ENCODE results near the gene IDH2.
A peak's percentile ranks its signal among the peaks of the same experiment; 100 is the strongest.

The IDH2 gene

GRCh38 chr15:90042766-90043529, 59.3 kb downstream of the IDH2 start:
- TF ChIP-seq, protein P1, sequence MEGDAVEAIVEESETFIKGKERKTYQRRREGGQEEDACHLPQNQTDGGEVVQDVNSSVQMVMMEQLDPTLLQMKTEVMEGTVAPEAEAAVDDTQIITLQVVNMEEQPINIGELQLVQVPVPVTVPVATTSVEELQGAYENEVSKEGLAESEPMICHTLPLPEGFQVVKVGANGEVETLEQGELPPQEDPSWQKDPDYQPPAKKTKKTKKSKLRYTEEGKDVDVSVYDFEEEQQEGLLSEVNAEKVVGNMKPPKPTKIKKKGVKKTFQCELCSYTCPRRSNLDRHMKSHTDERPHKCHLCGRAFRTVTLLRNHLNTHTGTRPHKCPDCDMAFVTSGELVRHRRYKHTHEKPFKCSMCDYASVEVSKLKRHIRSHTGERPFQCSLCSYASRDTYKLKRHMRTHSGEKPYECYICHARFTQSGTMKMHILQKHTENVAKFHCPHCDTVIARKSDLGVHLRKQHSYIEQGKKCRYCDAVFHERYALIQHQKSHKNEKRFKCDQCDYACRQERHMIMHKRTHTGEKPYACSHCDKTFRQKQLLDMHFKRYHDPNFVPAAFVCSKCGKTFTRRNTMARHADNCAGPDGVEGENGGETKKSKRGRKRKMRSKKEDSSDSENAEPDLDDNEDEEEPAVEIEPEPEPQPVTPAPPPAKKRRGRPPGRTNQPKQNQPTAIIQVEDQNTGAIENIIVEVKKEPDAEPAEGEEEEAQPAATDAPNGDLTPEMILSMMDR (IDR thresholded peaks at IDR 0.05; ENCODE audit: low read length, missing control alignments), result no peak
- no peak overlapping the region for H3K4me3 ChIP-seq (replicated peaks; ENCODE audit: low read depth, low read length)
- no peak for DNase-seq (ENCODE audit: low read depth)

- no peak overlapping the region for H3K4me3 ChIP-seq (replicated peaks; ENCODE audit: low read depth, low read length)
- TF ChIP-seq, protein P1 (IDR thresholded peaks at IDR 0.05; ENCODE audit: low read length, missing control alignments), result no peak
- no peak for DNase-seq (ENCODE audit: low read depth)
Measured at GRCh38 chr15:90042356-90042755, 59.9 kb downstream of the IDH2 start.

- TF ChIP-seq, protein P1 (IDR thresholded peaks at IDR 0.05; ENCODE audit: low read length, missing control alignments), result no peak
- H3K4me3 ChIP-seq (replicated peaks; ENCODE audit: low read depth, low read length), result no peak overlapping the region
- DNase-seq (ENCODE audit: low read depth), result no peak
Measured at GRCh38 chr15:90040618-90041017, 61.6 kb downstream of the IDH2 start.

DNA sequence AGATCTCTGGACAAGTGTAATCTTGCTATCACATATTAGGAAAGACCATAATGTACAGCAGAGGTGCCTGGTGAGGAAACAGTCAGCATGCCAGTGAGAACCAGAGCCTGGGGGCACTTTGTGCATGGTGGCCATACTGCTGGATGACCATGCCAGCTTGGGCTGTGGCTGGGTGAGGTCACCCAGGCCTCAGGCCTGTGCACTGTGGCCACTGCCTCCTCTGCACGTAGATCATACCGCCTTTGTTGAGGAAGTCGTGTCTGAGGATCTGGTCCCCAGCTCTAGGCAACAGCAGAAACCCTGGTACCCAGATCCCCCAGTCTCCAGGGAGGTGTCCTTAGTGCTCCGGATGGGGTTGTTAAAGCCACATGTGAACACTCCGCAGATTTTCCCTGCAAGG, 62.3 kb downstream of the IDH2 start:
- DNase-seq (ENCODE audit: low read depth), result no peak
- TF ChIP-seq, protein P1 (IDR thresholded peaks at IDR 0.05; ENCODE audit: low read length, missing control alignments), result no peak
- no peak overlapping the region for H3K4me3 ChIP-seq (replicated peaks; ENCODE audit: low read depth, low read length)

DNA sequence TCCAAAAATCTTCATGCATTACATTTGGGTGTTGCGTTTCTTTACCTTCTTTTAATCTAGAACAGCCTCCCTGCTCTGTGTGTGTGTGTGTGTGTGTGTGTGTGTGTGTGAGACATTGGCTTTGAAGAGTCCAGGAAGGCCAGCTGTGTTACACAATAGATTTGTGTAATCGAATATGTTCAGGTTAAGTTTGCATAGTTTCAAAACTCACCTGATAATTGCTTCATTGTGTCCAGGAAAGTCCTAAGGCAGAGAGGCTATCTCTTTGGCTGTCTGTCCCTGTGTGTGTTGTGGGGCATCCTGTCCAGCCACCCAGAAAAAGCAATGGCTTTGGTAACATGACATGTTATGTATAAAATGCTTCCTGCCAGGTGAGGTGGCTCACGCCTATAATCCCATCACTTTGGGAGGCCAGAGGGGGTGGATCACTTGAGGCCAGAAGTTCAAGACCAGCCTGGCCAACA, 63.6 kb downstream of the IDH2 start:
- TF ChIP-seq, protein P1 (IDR thresholded peaks at IDR 0.05; ENCODE audit: low read length, missing control alignments), result no peak
- DNase-seq (ENCODE audit: low read depth), result no peak
- H3K4me3 ChIP-seq (replicated peaks; ENCODE audit: low read depth, low read length), result no peak overlapping the region

DNA sequence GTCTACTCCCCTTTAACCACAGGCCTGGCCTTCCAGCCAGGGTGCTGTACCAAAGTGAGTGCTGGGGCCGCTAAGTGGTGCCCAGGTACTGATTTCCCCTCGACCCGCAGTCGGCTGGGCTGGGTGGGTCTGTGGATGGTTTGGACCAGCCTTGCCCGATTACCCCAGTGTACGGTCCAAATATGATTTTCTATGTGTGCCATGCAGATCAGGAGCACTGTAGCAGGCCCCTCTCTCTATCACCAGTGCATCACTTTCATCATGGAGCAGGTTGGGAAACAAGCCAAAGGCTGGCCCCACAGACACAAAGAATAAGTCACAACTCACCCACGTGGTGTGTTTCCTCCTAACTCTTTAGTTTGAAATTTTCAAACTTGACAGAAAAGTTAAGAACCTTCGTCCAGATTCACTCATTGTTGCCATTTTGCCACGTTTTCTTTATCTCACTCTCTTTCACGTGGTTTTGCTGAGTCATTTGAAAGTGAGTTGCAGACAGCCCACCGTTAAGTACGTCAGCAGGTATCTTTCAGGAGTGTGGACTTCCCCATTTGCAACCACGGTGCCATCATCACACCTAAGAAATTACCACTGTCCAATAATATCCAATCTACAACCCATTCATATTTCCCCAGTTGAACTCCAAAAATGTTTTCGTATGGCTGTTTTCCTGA, 64.2 kb downstream of the IDH2 start:
- peak; percentile 55 for DNase-seq (ENCODE audit: low read depth)
- TF ChIP-seq, protein P1 (IDR thresholded peaks at IDR 0.05; ENCODE audit: low read length, missing control alignments), result no peak
- H3K4me3 ChIP-seq (replicated peaks; ENCODE audit: low read depth, low read length), result no peak overlapping the region
